Neuronal stem cell (in vitro differentiated cells): Measurements from ENCODE around the gene AMBRA1.

ENCODE experiments used
- DNase-seq: peaks from one replicate; pipeline ENCODE4 v3.0.0-alpha.2; 2013; ENCODE audit warnings: low spot score
- H2AFZ ChIP-seq: one replicate; pipeline ENCODE4 v1.6.1; 2013; ENCODE audit warnings: mild to moderate bottlenecking, low read length, inconsistent platforms
- H2AK5ac ChIP-seq: 2 replicates; pipeline ENCODE4 v1.6.1; 2013; ENCODE audit warnings: low read depth, mild to moderate bottlenecking, inconsistent platforms, low read length, moderate library complexity, mixed read lengths
- H2BK120ac ChIP-seq: 2 replicates; pipeline ENCODE4 v1.6.1; 2013; ENCODE audit warnings: low read depth, mild to moderate bottlenecking, inconsistent platforms, low read length, moderate library complexity, mixed read lengths
- H2BK12ac ChIP-seq: one replicate; pipeline ENCODE4 v1.6.1; 2013; ENCODE audit warnings: low read length, inconsistent platforms
- H2BK15ac ChIP-seq: 2 replicates; pipeline ENCODE4 v1.6.1; 2013; ENCODE audit warnings: mild to moderate bottlenecking, low read length, inconsistent platforms, mixed read lengths
- H2BK5ac ChIP-seq: one replicate; pipeline ENCODE4 v1.6.1; 2013; ENCODE audit warnings: inconsistent platforms, mild to moderate bottlenecking, low read length, moderate library complexity
- H3K14ac ChIP-seq: one replicate; pipeline ENCODE4 v1.6.1; 2013; ENCODE audit warnings: low read length, inconsistent platforms
- H3K18ac ChIP-seq: 2 replicates; pipeline ENCODE4 v1.6.1; 2013; ENCODE audit warnings: low read length, inconsistent platforms
- H3K23ac ChIP-seq: 2 replicates; pipeline ENCODE4 v1.6.1; 2013; ENCODE audit warnings: low read depth, mild to moderate bottlenecking, mixed read lengths, low read length, inconsistent platforms; ENCODE audit not compliant: poor library complexity
- H3K27ac ChIP-seq: replicated peaks from 3 replicates; pipeline ENCODE4 v1.5.1; 2013; ENCODE audit warnings: low read length, inconsistent platforms
- H3K27me3 ChIP-seq, 3 experiments: 2 replicates each; pipeline ENCODE4 v1.6.1; 2013; ENCODE audit warnings: low read length in 3 of 3, mild to moderate bottlenecking in 2 of 3, inconsistent platforms in 1 of 3, low read depth in 1 of 3, mixed read lengths in 1 of 3, moderate library complexity in 1 of 3; ENCODE audit not compliant: control insufficient read depth in 3 of 3, insufficient read depth in 3 of 3
- H3K36me3 ChIP-seq, 2 donors: replicated peaks in 1 of 2; 2 replicates each; pipeline ENCODE4 v1.6.1; 2013; ENCODE audit warnings: low read length in 2 of 2; ENCODE audit not compliant: control insufficient read depth in 2 of 2, insufficient read depth in 2 of 2
- H3K4ac ChIP-seq: 2 replicates; pipeline ENCODE4 v1.6.1; 2013; ENCODE audit warnings: inconsistent platforms, mild to moderate bottlenecking, low read length, moderate library complexity
- H3K4me1 ChIP-seq, 2 donors: 1 replicate in 1 of 2; 2 replicates in 1 of 2; pipeline ENCODE4 v1.6.1; 2013; ENCODE audit warnings: low read length in 2 of 2, low read depth in 1 of 2; ENCODE audit not compliant: control insufficient read depth in 2 of 2, insufficient read depth in 1 of 2
- H3K4me2 ChIP-seq: one replicate; pipeline ENCODE4 v1.6.1; 2013; ENCODE audit warnings: mild to moderate bottlenecking, low read length, inconsistent platforms; ENCODE audit not compliant: insufficient read depth, poor library complexity, severe bottlenecking
- H3K4me3 ChIP-seq, 2 donors: 2 replicates each; pipeline ENCODE4 v1.5.1; 2013; ENCODE audit warnings: low read length in 2 of 2, mild to moderate bottlenecking in 2 of 2, inconsistent platforms in 1 of 2, moderate library complexity in 1 of 2
- H3K79me1 ChIP-seq: one replicate; pipeline ENCODE4 v1.6.1; 2013; ENCODE audit warnings: low read depth, mild to moderate bottlenecking, inconsistent platforms, low read length, moderate library complexity
- H3K9ac ChIP-seq: one replicate; pipeline ENCODE4 v1.6.1; 2013; ENCODE audit warnings: mild to moderate bottlenecking, low read depth, low read length, inconsistent platforms; ENCODE audit not compliant: poor library complexity
- H3K9me3 ChIP-seq, 2 donors: replicated peaks in 1 of 2; 2 replicates each; pipeline versions ENCODE3 to v1.6.1; 2013; ENCODE audit warnings: low read length in 2 of 2, mild to moderate bottlenecking in 2 of 2, inconsistent platforms in 1 of 2, low read depth in 1 of 2, mixed read lengths in 1 of 2, moderate library complexity in 1 of 2; ENCODE audit not compliant: control insufficient read depth in 2 of 2, insufficient read depth in 1 of 2
- H4K8ac ChIP-seq: one replicate; pipeline ENCODE4 v1.6.1; 2013; ENCODE audit warnings: low read depth, mild to moderate bottlenecking, inconsistent platforms, low read length, moderate library complexity
- H4K91ac ChIP-seq: one replicate; pipeline ENCODE4 v1.6.1; 2013; ENCODE audit warnings: low read length, low read depth, mild to moderate bottlenecking, inconsistent platforms; ENCODE audit not compliant: poor library complexity
- WGBS, 2 donors: extraction: QIAGEN DNeasy Blood & Tissue Kit; methylation state at CpG; one replicate each; pipeline ENCODE4 v1.1.7; 2013; ENCODE audit warnings: missing lambda C conversion rate in 2 of 2, mixed read lengths in 1 of 2; ENCODE audit not compliant: insufficient read length in 2 of 2, insufficient replicate concordance in 1 of 2; ENCODE audit errors: extremely low coverage in 2 of 2; 5-methylcytosine and 5-hydroxymethylcytosine counted together

Gene AMBRA1

GRCh38 chr11:46537121-46537520 is 56.7 kb downstream of the AMBRA1 start:
- no peak overlapping the region for H4K8ac ChIP-seq
- H3K27ac ChIP-seq = no peak overlapping the region
- H3K4me1 ChIP-seq = peaks cover 4 to 6% of the 10 kb centered on the region in 2 donors
- no peak overlapping the region for H2BK15ac ChIP-seq
- no peak overlapping the region for H3K18ac ChIP-seq
- H3K9me3 ChIP-seq = no peaks in the 10 kb centered on the region
- no peak overlapping the region for H3K4me3 ChIP-seq
- H3K79me1 ChIP-seq = no peaks in the 10 kb centered on the region
- H3K4me2 ChIP-seq = no peak overlapping the region
- peaks cover 6 to 19% of the 10 kb centered on the region in 2 donors for H3K36me3 ChIP-seq
- H3K9ac ChIP-seq = no peak overlapping the region
- no peak overlapping the region for H3K4ac ChIP-seq
- no peak overlapping the region for H4K91ac ChIP-seq
- no peaks in the 10 kb centered on the region for H3K27me3 ChIP-seq
- H2BK120ac ChIP-seq = no peak overlapping the region
- H3K14ac ChIP-seq = no peak overlapping the region
- H2BK5ac ChIP-seq = no peak overlapping the region
- no CpG with 5 or more reads among the region's 2 CpGs for WGBS, 2 donors
- H2AK5ac ChIP-seq = no peak overlapping the region
- DNase-seq = no peak
- no peak overlapping the region for H2BK12ac ChIP-seq
- H2AFZ ChIP-seq = no peak overlapping the region
- no peak overlapping the region for H3K23ac ChIP-seq

- Histone ChIP-seq H3K9ac (no peak overlapping the region), H3K4me3 (no peak overlapping the region), H3K23ac (no peak overlapping the region), H2BK15ac (no peak overlapping the region), H4K8ac (no peak overlapping the region), H3K27me3 (no peaks in the 10 kb centered on the region), H3K4me2 (no peak overlapping the region), H2AK5ac (no peak overlapping the region), H2AFZ (no peak overlapping the region), H3K4ac (no peak overlapping the region), H3K4me1 (peaks cover 4 to 6% of the 10 kb centered on the region in 2 donors), H4K91ac (no peak overlapping the region), H3K14ac (no peak overlapping the region), H3K36me3 (peaks cover 0 to 5% of the 10 kb centered on the region in 2 donors), H2BK12ac (no peak overlapping the region), H2BK120ac (no peak overlapping the region), H3K18ac (no peak overlapping the region), H3K79me1 (no peaks in the 10 kb centered on the region), H2BK5ac (no peak overlapping the region), H3K9me3 (no peaks in the 10 kb centered on the region), H3K27ac (no peak overlapping the region)
- no peak for DNase-seq
- WGBS, 2 donors = no CpG with 5 or more reads among the region's 4 CpGs
Measured at GRCh38 chr11:46535688-46536087, 58.1 kb downstream of the AMBRA1 start.

- H3K27me3 ChIP-seq = no peaks in the 10 kb centered on the region
- WGBS, 2 donors = no CpG with 5 or more reads among the region's 5 CpGs
- H3K36me3 ChIP-seq = no peaks in the 10 kb centered on the region
- no peak overlapping the region for H2BK5ac ChIP-seq
- no peak overlapping the region for H4K91ac ChIP-seq
- no peak overlapping the region for H3K4me2 ChIP-seq
- no peak for DNase-seq
- peak overlapping the region; percentile 48 for H3K23ac ChIP-seq
- H2AK5ac ChIP-seq = no peak overlapping the region
- H3K4me1 ChIP-seq = peaks cover 4 to 6% of the 10 kb centered on the region in 2 donors
- no peak overlapping the region for H3K27ac ChIP-seq
- no peak overlapping the region for H2BK120ac ChIP-seq
- no peak overlapping the region for H3K18ac ChIP-seq
- H3K4ac ChIP-seq = no peak overlapping the region
- no peak overlapping the region for H4K8ac ChIP-seq
- no peak overlapping the region for H2AFZ ChIP-seq
- peaks cover 3% of the 10 kb centered on the region in 2 donors for H3K9me3 ChIP-seq
- no peaks in the 10 kb centered on the region for H3K79me1 ChIP-seq
- H2BK12ac ChIP-seq = no peak overlapping the region
- no peak overlapping the region for H3K4me3 ChIP-seq
- H3K9ac ChIP-seq = no peak overlapping the region
- no peak overlapping the region for H3K14ac ChIP-seq
- H2BK15ac ChIP-seq = no peak overlapping the region
Measured at GRCh38 chr11:46534711-46535110, 59.1 kb downstream of the AMBRA1 start.

GRCh38 chr11:46533396-46534100 is 60.3 kb downstream of the AMBRA1 start:
- Histone ChIP-seq H3K14ac (no peak overlapping the region), H3K23ac (no peak overlapping the region), H3K27ac (no peak overlapping the region), H2AFZ (no peak overlapping the region), H2BK120ac (no peak overlapping the region), H2BK15ac (no peak overlapping the region), H2AK5ac (no peak overlapping the region), H3K4me1 (peaks cover 4 to 6% of the 10 kb centered on the region in 2 donors), H3K79me1 (no peaks in the 10 kb centered on the region), H2BK5ac (no peak overlapping the region), H3K4me3 (no peak overlapping the region), H3K9ac (no peak overlapping the region), H3K18ac (no peak overlapping the region), H3K4me2 (no peak overlapping the region), H3K9me3 (peaks cover 3% of the 10 kb centered on the region in 2 donors), H3K4ac (no peak overlapping the region), H2BK12ac (no peak overlapping the region), H3K36me3 (no peaks in the 10 kb centered on the region), H4K91ac (no peak overlapping the region), H3K27me3 (no peaks in the 10 kb centered on the region), H4K8ac (no peak overlapping the region)
- DNase-seq = no peak
- WGBS, 2 donors = no CpG with 5 or more reads among the region's 9 CpGs
